Ovary (tissue), 3 donors: ENCODE measurements around the gene SGCD.

Experiments
- CTCF ChIP-seq, 3 donors: fragments of 450-650 bp in 2 of 3; fragments of 200-600 bp in 1 of 3; IDR thresholded peaks; one replicate each; pipeline versions ENCODE4 v1.5.1 to v1.8.0; 2016 to 2022; ENCODE audit warnings: antibody characterized with exemption in 3 of 3, mild to moderate bottlenecking in 1 of 3
- EP300 ChIP-seq: sonication (generic); formaldehyde crosslinking; IDR thresholded peaks from one replicate; pipeline ENCODE4 v1.6.1; 2017; ENCODE audit warnings: antibody characterized with exemption
- POLR2A ChIP-seq: fragments of 450-650 bp; IDR thresholded peaks from one replicate; pipeline ENCODE4 v1.6.1; 2017; ENCODE audit warnings: antibody characterized with exemption, mild to moderate bottlenecking, moderate library complexity
- donor health status: DM: no; HTN: no; CAD: no.

GRCh38 chr5:156380848-156381247 is 53.9 kb downstream of the SGCD start:
- TF ChIP-seq POLR2A: no peak
- no peak for TF ChIP-seq CTCF (IDR thresholded peaks at IDR 0.05)
- TF ChIP-seq EP300: no peak
